HG03159 (cell line): Measurements from ENCODE around the gene CXXC5.
"Not testable (repeated sequence)": the region's sequence is repeated elsewhere in the genome, so short reads cannot be mapped to it uniquely, and the experiment has no call there.

Experiments used
- ATAC-seq: cut with Tn5 transposase; IDR thresholded peaks from one replicate; pipeline ENCODE4 v1.9.1; 2021; ENCODE audit warnings: mild to moderate bottlenecking, moderate library complexity; ENCODE audit not compliant: unreplicated experiment

The CXXC5 gene

GRCh38 chr5:139648205-139649081 is at the start of gene CXXC5:
TSS of gene CXXC5 (plus strand) at chr5:139648349. CDS start at chr5:139680524, 32,175 bp downstream.
- ATAC-seq = no peak

DNA sequence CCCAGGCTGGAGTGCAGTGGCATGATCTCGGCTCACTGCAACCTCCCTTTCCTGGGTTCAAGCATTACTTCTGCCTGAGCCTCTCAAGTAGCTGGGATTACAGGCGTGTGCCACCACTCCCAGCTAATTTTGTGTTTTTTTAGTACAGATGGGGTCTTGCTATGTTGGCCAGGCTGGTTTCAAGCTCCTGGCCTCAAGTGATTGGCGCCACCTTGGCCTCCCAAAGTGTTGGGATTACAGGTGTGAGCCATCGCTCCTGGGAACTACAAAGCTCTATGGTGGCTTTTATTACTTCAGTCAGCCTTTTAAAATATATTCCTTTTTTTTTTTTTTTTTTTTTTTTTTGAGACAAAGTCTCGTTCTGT is 49.6 kb upstream of the CXXC5 start:
- not testable (repeated sequence) for ATAC-seq

GRCh38 chr5:139600336-139600949 is 47.7 kb upstream of the CXXC5 start:
- ATAC-seq = no peak

GRCh38 chr5:139601429-139601828 is 46.7 kb upstream of the CXXC5 start:
- no peak for ATAC-seq

GRCh38 chr5:139601948-139602347 is 46.2 kb upstream of the CXXC5 start:
- not testable (repeated sequence) for ATAC-seq

- ATAC-seq = no peak
Measured at GRCh38 chr5:139605887-139606286, 42.3 kb upstream of the CXXC5 start.

DNA sequence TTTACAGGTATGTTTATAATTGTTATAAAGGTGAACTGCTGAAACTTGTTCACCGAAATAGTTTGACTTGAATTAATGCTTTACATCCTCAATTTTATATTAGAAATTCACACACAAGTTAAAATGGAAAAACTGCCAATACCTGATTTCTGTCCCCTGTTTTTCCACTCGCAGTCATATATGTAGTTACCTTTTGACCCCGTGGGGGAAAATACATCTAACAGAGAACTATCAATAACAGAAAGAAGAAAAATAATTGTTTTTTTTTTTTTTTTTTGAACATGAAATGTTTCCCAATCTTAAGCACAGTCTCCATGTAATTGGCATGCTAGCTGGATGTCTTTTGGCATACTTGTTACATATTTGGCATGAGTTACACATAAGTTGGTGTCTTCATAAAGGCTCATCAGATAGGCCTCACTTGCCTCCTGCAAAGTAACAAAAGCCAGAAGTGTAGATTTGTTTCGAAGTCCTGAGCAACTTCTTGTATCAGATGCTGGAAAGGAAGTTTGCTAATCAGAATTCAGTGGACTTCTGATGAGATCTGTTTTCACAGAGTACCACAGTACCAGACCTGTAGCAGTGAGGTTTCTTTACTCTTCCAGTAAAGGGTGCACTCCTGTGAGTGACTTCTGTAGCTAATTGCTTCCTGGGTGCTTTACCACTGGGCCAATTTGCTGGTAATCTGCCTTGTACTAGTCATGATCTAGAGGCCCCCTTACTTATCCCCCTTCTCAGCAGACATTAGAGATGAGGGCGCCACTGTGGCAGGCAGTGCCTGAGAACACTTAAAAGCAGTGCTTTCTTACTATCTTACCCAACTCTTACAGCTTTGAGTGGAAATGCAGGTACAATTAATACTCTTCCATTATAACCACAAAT is 36.2 kb upstream of the CXXC5 start:
- no peak for ATAC-seq

DNA sequence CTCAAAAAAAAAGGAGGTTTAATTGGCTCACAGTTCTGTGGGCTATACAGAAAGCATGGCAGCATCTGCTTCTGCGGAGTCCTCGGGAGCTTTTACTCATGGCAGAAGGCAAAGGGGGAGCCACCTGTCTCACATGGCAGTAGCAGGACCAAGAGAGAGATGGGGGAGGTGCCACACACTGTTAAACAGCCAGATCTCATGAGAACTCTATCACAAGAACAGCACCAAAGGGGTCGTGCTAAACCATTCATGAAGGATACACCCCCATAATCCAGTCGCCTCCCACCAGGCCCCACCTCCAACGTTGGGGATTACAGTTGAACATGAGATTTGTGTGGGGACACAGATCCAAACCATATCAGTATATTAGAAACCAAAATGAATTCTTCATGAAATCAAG is 28.3 kb upstream of the CXXC5 start:
- ATAC-seq = no peak

DNA sequence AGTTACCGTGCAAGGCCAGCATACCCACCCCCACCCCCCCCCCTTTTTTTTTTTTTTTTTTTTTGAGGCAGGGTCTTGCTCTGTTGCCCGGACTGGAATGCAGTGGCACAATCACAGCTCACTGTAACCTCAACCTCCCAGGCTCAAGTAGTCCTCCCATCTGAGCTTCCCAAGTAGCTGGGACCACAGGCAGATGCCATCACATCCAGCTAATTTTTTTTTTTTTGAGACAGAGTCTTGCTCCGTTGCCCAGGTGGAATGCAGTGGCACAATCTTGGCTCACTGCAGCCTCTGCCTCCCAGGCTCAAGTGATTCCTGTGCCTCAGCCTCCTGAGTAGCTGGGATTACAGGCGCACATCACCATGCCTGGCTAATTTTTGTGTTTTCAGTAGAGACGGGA is 22.8 kb upstream of the CXXC5 start:
- ATAC-seq = not testable (repeated sequence)

- ATAC-seq = no peak
Measured at GRCh38 chr5:139630855-139631254, 17.3 kb upstream of the CXXC5 start.

- ATAC-seq = no peak
Measured at GRCh38 chr5:139631520-139632165, 16.5 kb upstream of the CXXC5 start.

DNA sequence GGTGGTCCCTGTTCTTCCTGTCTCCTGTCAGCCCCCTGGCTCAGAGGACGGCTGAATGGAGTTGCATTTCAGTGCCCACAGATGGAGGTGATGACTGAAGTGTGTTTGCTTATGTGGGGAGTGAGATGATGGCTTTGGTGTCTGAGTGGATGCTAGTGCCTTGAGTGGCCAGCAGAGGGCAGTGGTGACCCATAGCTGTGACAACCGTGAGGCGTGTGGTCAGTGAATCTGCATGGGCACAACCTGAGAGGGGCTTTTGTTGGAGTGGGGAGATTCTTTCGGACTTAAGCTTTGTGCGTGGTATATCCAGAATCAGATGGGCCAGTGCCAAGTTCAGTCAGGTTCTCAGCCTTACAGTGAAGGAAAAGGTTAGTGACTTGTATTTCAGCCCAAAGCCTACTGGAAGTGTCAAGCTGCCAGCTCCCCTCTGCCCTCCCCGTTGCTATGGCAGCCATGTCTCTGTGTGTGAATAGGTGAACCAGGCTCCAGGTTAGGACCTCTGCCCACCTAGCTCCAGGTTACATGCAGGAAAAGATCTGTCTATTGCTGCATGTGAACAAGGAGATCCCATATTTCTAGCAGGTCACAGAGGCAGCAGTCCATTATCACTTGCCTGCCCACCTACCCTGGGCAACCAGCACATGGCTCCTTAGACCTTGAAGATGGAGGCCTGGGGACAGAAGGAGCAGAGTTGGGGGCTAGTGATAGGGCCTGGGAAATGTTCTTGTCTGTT is 14.7 kb upstream of the CXXC5 start:
- no peak for ATAC-seq

GRCh38 chr5:139634028-139634325 is 14.2 kb upstream of the CXXC5 start:
- ATAC-seq = no peak

DNA sequence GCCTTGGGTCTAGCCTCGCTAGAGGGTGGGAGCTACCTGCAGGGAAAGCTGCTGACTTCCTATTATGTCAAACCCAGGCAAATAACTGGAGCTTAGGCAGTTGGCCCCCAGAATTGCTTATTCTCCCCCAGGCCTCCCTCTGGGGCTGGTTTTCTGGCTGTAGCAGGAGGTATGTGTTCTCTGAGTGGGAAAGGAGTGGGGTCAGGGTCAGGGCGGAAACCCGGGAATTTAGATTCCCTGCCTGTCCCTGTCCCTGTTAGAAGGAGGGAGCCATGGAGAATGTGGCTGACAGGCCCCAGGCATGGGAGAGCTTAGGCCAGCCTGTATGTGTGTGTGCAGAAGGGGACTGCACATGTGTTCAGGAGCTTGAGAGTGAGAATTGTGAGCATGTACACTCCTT is 13.6 kb upstream of the CXXC5 start:
- ATAC-seq = no peak

- ATAC-seq = no peak
Measured at GRCh38 chr5:139635191-139635590, 13.0 kb upstream of the CXXC5 start.

- no peak for ATAC-seq
Measured at GRCh38 chr5:139635606-139636206, 12.4 kb upstream of the CXXC5 start.

- peak; percentile 69 for ATAC-seq
Measured at GRCh38 chr5:139636207-139636792, 11.8 kb upstream of the CXXC5 start.

DNA sequence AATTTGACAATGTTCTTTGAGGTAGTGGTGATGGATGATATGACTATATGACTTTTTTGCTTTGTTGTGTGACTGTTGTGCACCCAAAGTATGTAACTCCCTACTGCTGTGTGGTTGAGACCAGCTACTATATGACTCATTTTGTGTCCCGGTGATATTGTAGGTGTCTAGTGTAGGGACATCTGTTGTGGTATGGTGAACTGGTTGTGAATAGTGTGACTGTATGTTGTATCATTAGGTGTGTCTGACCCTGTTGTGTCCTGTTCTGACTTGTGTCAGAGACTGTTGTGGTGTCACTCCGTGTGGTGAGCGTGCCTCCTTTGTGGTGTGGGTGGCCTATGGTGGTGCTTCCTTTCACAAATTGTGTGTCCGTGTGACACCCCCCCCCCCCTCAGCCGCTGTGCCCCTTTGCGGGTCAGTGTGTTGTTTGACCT is 11.2 kb upstream of the CXXC5 start:
- ATAC-seq = peak; percentile 19

DNA sequence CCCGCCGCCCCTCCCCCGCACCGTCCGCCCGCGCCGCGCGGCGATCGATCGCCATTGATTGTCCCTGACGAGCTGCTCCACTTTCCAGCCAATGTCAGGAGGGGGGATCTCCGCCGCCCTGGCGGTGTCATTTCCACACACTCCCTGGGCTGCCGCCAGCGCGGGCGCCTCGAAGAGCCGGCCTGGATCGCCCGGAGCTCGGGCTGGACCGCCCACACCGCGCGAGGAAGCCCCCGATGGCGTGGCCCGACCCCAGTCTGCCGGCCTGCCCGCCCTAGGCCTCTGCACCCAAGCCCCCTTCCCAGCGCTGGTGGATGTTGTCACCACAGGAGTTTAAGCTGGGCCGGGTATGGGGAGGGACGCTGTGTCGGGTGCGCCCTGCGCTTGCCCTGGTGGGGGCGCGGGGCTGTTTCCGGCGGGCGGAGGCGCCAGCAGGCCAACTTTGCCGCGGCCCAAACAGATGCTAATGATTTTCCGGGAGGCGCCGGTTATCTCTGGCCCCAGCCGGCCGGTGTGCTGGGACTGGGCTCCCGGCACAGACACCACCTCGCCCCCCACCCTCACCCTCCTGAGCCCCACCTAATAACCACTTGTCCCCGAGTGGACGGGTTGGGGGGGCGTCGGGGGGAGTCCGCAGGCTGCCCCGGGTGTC is 10.6 kb upstream of the CXXC5 start:
- ATAC-seq = peak; percentile 32
